SW 1271 (cell line): ENCODE measurements around the gene ZNF385B.

Experiments used
- DNase-seq, 2 experiments: peaks; one replicate each; lab custom pipeline; 2025; lab: John Stamatoyannopoulos, UW

Gene ZNF385B

GRCh38 chr2:179553382-179553781 is 308.0 kb downstream of the ZNF385B start:
- no peak for DNase-seq

GRCh38 chr2:179551539-179552045 is 309.8 kb downstream of the ZNF385B start:
- DNase-seq, result no peak

- DNase-seq, result no peak
These were observed 310.6 kb downstream of the ZNF385B start for GRCh38 chr2:179550849-179551248.

- no peak for DNase-seq
These were observed 311.2 kb downstream of the ZNF385B start for GRCh38 chr2:179550214-179550613.

GRCh38 chr2:179546656-179547055 is 314.8 kb downstream of the ZNF385B start:
- no peak for DNase-seq

- no peak for DNase-seq
These were observed 316.4 kb downstream of the ZNF385B start for GRCh38 chr2:179545024-179545423.

GRCh38 chr2:179543361-179543901 is 318.0 kb downstream of the ZNF385B start:
- no peak for DNase-seq

- DNase-seq, result no peak
These were observed 319.8 kb downstream of the ZNF385B start for GRCh38 chr2:179541586-179541985.

GRCh38 chr2:179539124-179539511 is 322.3 kb downstream of the ZNF385B start:
- no peak for DNase-seq

- no peak for DNase-seq
These were observed 322.8 kb downstream of the ZNF385B start for GRCh38 chr2:179538406-179539123.

- DNase-seq, result no peak
These were observed 325.2 kb downstream of the ZNF385B start for GRCh38 chr2:179536185-179536584.

- DNase-seq, result no peak
These were observed 327.5 kb downstream of the ZNF385B start for GRCh38 chr2:179533875-179534274.

- DNase-seq, result no peak
These were observed 328.5 kb downstream of the ZNF385B start for GRCh38 chr2:179532863-179533278.

GRCh38 chr2:179528576-179529069 is 332.8 kb downstream of the ZNF385B start:
- DNase-seq, result no peak

GRCh38 chr2:179525340-179525739 is 336.1 kb downstream of the ZNF385B start:
- no peak for DNase-seq

- DNase-seq, result no peak
These were observed 336.5 kb downstream of the ZNF385B start for GRCh38 chr2:179524809-179525339.

- DNase-seq, result no peak
These were observed 339.5 kb downstream of the ZNF385B start for GRCh38 chr2:179521944-179522343.

GRCh38 chr2:179518830-179519229 is 342.6 kb downstream of the ZNF385B start:
- DNase-seq, result no peak

GRCh38 chr2:179513181-179513580 is 348.2 kb downstream of the ZNF385B start:
- DNase-seq, result no peak

- DNase-seq, result no peak
These were observed 349.0 kb downstream of the ZNF385B start for GRCh38 chr2:179512281-179513035.

GRCh38 chr2:179511105-179511789 is 350.2 kb downstream of the ZNF385B start:
- DNase-seq, result no peak

GRCh38 chr2:179495315-179495714 is 366.1 kb downstream of the ZNF385B start:
- DNase-seq, result no peak
